Calu3 (cell line): ENCODE results near the gene UNG. TPM values are rescaled to one million over a fixed set of nuclear protein-coding genes. Genes with fewer than 3 reads are reported as not detected.
"Not testable (repeated sequence)": the region's sequence is repeated elsewhere in the genome, so short reads cannot be mapped to it uniquely, and the experiment has no call there.

Experiments used
- BruUV-seq: library from RNA; stranded (reverse); fragments of 400-500 nt; replicated peaks from 2 replicates; lab custom pipeline; 2021; lab: Mats Ljungman, UMichigan
- CTCF ChIA-PET: fragments of 300-600 bp; sonication (Branson Sonifier 250); formaldehyde crosslinking; loops from one replicate; lab custom pipeline; 2022; ENCODE audit warnings: antibody characterized with exemption; lab: Charles Lee
- DNase-seq: peaks from one replicate; pipeline ENCODE4 v3.0.0; 2022
- H3K27ac Mint-ChIP-seq: one replicate; pipeline ENCODE4 v1.8.0; 2022; ENCODE audit warnings: mixed read lengths; ENCODE audit not compliant: unreplicated experiment
- H3K27me3 Mint-ChIP-seq: one replicate; pipeline ENCODE4 v1.8.0; 2022; ENCODE audit warnings: mixed read lengths; ENCODE audit not compliant: unreplicated experiment
- H3K36me3 Mint-ChIP-seq: one replicate; pipeline ENCODE4 v1.8.0; 2022; ENCODE audit warnings: mild to moderate bottlenecking, moderate library complexity, mixed read lengths; ENCODE audit not compliant: insufficient read depth, unreplicated experiment
- H3K4me1 Mint-ChIP-seq: one replicate; pipeline ENCODE4 v1.8.0; 2022; ENCODE audit warnings: mild to moderate bottlenecking, low read depth, mixed read lengths; ENCODE audit not compliant: unreplicated experiment
- H3K4me3 Mint-ChIP-seq: one replicate; pipeline ENCODE4 v1.8.0; 2022; ENCODE audit warnings: mild to moderate bottlenecking, low read depth, moderate library complexity, mixed read lengths; ENCODE audit not compliant: unreplicated experiment
- H3K9me3 Mint-ChIP-seq: one replicate; pipeline ENCODE4 v1.8.0; 2022; ENCODE audit warnings: low read depth, mixed read lengths; ENCODE audit not compliant: unreplicated experiment
- CTCF ChIP-seq: fragments of 200-600 bp; IDR thresholded peaks from one replicate; pipeline ENCODE4 v1.8.0; 2022; ENCODE audit warnings: antibody characterized with exemption; ENCODE audit not compliant: unreplicated experiment
- intact Hi-C: fragments of 100-400 bp; cut with micrococcal nuclease; formaldehyde crosslinking; loops from one replicate; pipeline ENCODE4 v1.10.0; 2022; ENCODE audit not compliant: unreplicated experiment
- total RNA-seq: library from RNA; stranded (reverse); gene quantifications from 2 replicates; pipeline ENCODE4 v1.2.3, GENCODE V29; 2022

The UNG gene
- total RNA-seq, 1 experiment from 2014 or later = 79.2 TPM

GRCh38 chr12:109140560-109140959 lies 43.2 kb downstream of the UNG start:
- no peak for DNase-seq

GRCh38 chr12:109144224-109144623 lies 46.8 kb downstream of the UNG start:
- Mint-ChIP-seq H3K9me3 (no peaks in the 10 kb centered on the region), H3K27me3 (peaks cover 46% of the 10 kb centered on the region), H3K4me3 (no peak overlapping the region), H3K4me1 (no peaks in the 10 kb centered on the region), H3K36me3 (no peaks in the 10 kb centered on the region), H3K27ac (no peak overlapping the region)
- intact Hi-C loops = no loop called here
- no peak for DNase-seq
- BruUV-seq = no TSS peak
- CTCF ChIA-PET = no interaction called here
- no peak for TF ChIP-seq CTCF

More at GRCh38 chr12:109140560-109140959, 43.2 kb downstream of the UNG start:
- no peak for TF ChIP-seq CTCF
- Mint-ChIP-seq H3K4me1 (no peaks in the 10 kb centered on the region), H3K27me3 (peaks cover 18% of the 10 kb centered on the region), H3K4me3 (no peak overlapping the region), H3K9me3 (peaks cover 3% of the 10 kb centered on the region), H3K27ac (no peak overlapping the region), H3K36me3 (no peaks in the 10 kb centered on the region)
- intact Hi-C loops = no loop called here
- BruUV-seq = no TSS peak
- CTCF ChIA-PET = interaction anchor here (0.6 to 0.9 kb wide), 3 partner anchors 10 to 54 kb away, joined by 3 to 5 read pairs (median 3); no protein-coding TSS in a partner anchor

GRCh38 chr12:109147126-109147525 lies 49.7 kb downstream of the UNG start:
- BruUV-seq, intact Hi-C loops, H3K4me3 Mint-ChIP-seq, DNase-seq, H3K4me1 Mint-ChIP-seq, H3K36me3 Mint-ChIP-seq, H3K9me3 Mint-ChIP-seq, H3K27ac Mint-ChIP-seq, CTCF ChIA-PET: not testable (repeated sequence)
- H3K27me3 Mint-ChIP-seq = peaks cover 53% of the 10 kb centered on the region

GRCh38 chr12:109147954-109148353 lies 50.6 kb downstream of the UNG start:
- Mint-ChIP-seq H3K27me3 (peaks cover 53% of the 10 kb centered on the region), H3K27ac (no peak overlapping the region), H3K36me3 (no peaks in the 10 kb centered on the region), H3K4me1 (no peaks in the 10 kb centered on the region), H3K4me3 (no peak overlapping the region), H3K9me3 (no peaks in the 10 kb centered on the region)
- DNase-seq = no peak
- BruUV-seq = no TSS peak
- no peak for TF ChIP-seq CTCF
- CTCF ChIA-PET = interaction anchor here (0.6 kb wide), 1 partner anchor 194 kb away, joined by 4 read pairs; no protein-coding TSS in a partner anchor
- intact Hi-C loops = no loop called here

- Mint-ChIP-seq H3K27ac (no peak overlapping the region), H3K4me1 (no peaks in the 10 kb centered on the region), H3K4me3 (no peak overlapping the region), H3K36me3 (peaks cover 14% of the 10 kb centered on the region), H3K27me3 (peaks cover 53% of the 10 kb centered on the region), H3K9me3 (no peaks in the 10 kb centered on the region)
- intact Hi-C loops = no loop called here
- no TSS peak for BruUV-seq
- DNase-seq = no peak
- no peak for TF ChIP-seq CTCF
- CTCF ChIA-PET = interaction anchor here (0.9 to 1.5 kb wide), 2 partner anchors 10 to 19 kb away, joined by 3 to 5 read pairs; no protein-coding TSS in a partner anchor
Observed at GRCh38 chr12:109150124-109150640, 52.8 kb downstream of the UNG start.
